Uterine smooth muscle cell (primary cell): ENCODE data around the gene HEATR9. TPM values are rescaled to one million over a fixed set of nuclear protein-coding genes. Genes with fewer than 3 reads are reported as not detected.

ENCODE experiments used
- total RNA-seq: library from RNA; depleted of rRNA; stranded (reverse); fragments of >200 nt; gene quantifications from 2 replicates; pipeline ENCODE4 v1.2.3, GENCODE V29; 2014

HEATR9 gene
- not detected in 2 replicates for total RNA-seq

GRCh38 chr17:35868737-35869136 lies at the start of gene HEATR9:
Gene HEATR9, minus strand, starts transcription at chr17:35868891. Its CDS starts 149 bp downstream, at chr17:35868742.

GRCh38 chr17:35879773-35880654 lies 11.3 kb upstream of the HEATR9 start, which contains the start of gene CCL5:
Gene CCL5, minus strand, starts transcription at chr17:35880360.

DNA sequence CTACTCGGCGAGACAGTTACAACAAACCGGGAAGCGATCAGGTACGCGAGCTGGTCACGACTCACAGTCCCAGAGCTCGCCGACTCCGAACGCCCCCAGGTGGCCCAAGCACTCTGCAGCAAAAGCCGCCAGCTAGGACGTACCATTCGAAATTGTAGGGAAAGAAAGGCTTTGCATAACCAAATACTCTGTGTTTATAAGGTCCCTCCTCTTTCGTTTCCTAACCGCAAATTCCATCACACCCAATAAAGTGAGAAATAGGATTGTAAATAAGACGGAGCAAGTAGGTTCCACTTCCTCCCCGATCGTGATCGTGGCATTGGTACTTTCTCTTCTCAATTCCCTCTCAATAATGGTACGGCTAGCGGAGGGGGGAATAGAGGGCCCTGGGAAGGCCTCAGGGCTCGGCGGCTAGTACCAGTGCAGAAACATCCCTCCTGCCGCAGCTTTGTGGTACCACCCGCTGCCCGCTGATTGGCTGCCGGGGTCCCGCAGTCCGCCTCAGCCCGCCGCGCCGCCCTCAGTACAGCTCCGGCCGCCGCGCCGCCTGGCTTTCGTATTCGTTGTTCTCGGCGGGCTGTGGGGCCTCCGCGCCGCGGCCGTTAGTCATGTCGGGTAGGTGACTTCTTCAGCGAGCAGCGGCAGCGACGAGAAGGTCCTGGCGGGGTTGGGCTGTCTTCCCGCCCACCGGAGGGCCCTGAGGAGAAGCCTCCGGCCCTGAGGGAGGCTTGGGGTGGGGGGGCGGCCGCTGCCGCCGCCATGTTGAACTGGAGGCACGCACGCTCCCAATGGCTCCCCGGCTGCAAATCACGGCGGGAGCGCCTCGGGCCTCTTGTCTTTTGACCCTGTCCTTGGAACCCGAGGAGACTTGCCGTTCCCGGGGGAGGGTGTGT lies 59.5 kb downstream of the HEATR9 start, which contains the start of gene TAF15:
TAF15 (plus strand) TSS at position 523 of the 893 bp plus-strand sequence; CDS start at position 609, 86 bp downstream.

Other genes with a start within 250 kb of the HEATR9 start
- 1.5 and 6.1 TPM in 2 replicates for gene RASL10B, start 137.3 kb downstream of the HEATR9 start, total RNA-seq
- under 0.01 TPM in 1 of 2 replicates, not detected in the other for gene GAS2L2, start 115.7 kb downstream of the HEATR9 start, total RNA-seq
- gene C17orf50, start 108.0 kb downstream of the HEATR9 start, total RNA-seq, result not detected in 2 replicates
- 0.33 and 0.37 TPM in 2 replicates for gene MMP28, start 73.2 kb downstream of the HEATR9 start, total RNA-seq
- gene TAF15, start 59.4 kb downstream of the HEATR9 start, total RNA-seq, result 66.9 and 96.7 TPM in 2 replicates
- not detected in 2 replicates for gene CCL5, start 11.5 kb upstream of the HEATR9 start, total RNA-seq
- gene RDM1, start 61.9 kb upstream of the HEATR9 start, total RNA-seq, result 0.87 and 1.5 TPM in 2 replicates
- gene LYZL6, start 74.8 kb upstream of the HEATR9 start, total RNA-seq, result not detected in 2 replicates
- gene CCL16, start 112.6 kb upstream of the HEATR9 start, total RNA-seq, result not detected in 2 replicates
- gene CCL14, start 117.8 kb upstream of the HEATR9 start, total RNA-seq, result not detected in 2 replicates
- gene CCL15, start 132.7 kb upstream of the HEATR9 start, total RNA-seq, result not detected in 2 replicates
- gene CCL23, start 149.1 kb upstream of the HEATR9 start, total RNA-seq, result not detected in 2 replicates
- gene CCL18, start 195.4 kb upstream of the HEATR9 start, total RNA-seq, result not detected in 2 replicates
- not detected in 2 replicates for gene CCL3, start 221.3 kb upstream of the HEATR9 start, total RNA-seq
- not detected in 2 replicates for gene CCL4, start 234.9 kb upstream of the HEATR9 start, total RNA-seq